T-cell (primary cell): ENCODE results near the gene NAA20. TPM values are rescaled to one million over a fixed set of nuclear protein-coding genes. Genes with fewer than 3 reads are reported as not detected.
A peak's percentile ranks its signal among the peaks of the same experiment; 100 is the strongest.

Experiments used
- ATAC-seq, 4 experiments: fragments of 200-7000 bp in 3 of 4; fragments of 150-1000 bp in 1 of 4; cut with Tn5 transposase; replicated peaks in 1 of 4; 1 replicate in 3 of 4; 2 replicates in 1 of 4; pipeline ENCODE4 v1.10.0; 2021; ENCODE audit warnings: moderate library complexity in 3 of 4, mild to moderate bottlenecking in 2 of 4, moderate number of reproducible peaks in 1 of 4
- CTCF ChIA-PET, 2 donors: fragments of 300-600 bp; sonication (Branson Sonifier 250); formaldehyde crosslinking; loops; one replicate each; lab custom pipeline; 2022; ENCODE audit warnings: antibody characterized with exemption in 2 of 2; lab: Charles Lee
- POLR2A ChIA-PET, 2 donors: fragments of 300-600 bp; sonication (Branson Sonifier 250); formaldehyde crosslinking; loops; one replicate each; lab custom pipeline; 2022; ENCODE audit warnings: antibody characterized with exemption in 2 of 2; lab: Charles Lee
- DNase-seq, 35 experiments: peaks; one replicate each; pipeline versions ENCODE4 v3.0.0 to v3.0.0-alpha.2; 2013 to 2023
- H3K27ac ChIP-seq: one replicate; pipeline ENCODE4 v1.5.1; 2013; ENCODE audit warnings: low read length
- H3K27me3 ChIP-seq, 2 experiments: replicated peaks in 1 of 2; 1 replicate in 1 of 2; 2 replicates in 1 of 2; pipeline versions ENCODE4 v1.6.1 to v1.7.0; 2013; ENCODE audit warnings: low read length in 1 of 2, mixed read lengths in 1 of 2; ENCODE audit not compliant: control insufficient read depth in 2 of 2, insufficient read depth in 2 of 2; ENCODE audit errors: extremely low read depth in 1 of 2
- H3K36me3 ChIP-seq, 2 donors: 1 replicate in 1 of 2; 2 replicates in 1 of 2; pipeline versions ENCODE4 v1.6.1 to v1.7.0; 2013; ENCODE audit warnings: low read length in 1 of 2; ENCODE audit not compliant: control insufficient read depth in 2 of 2, insufficient read depth in 1 of 2; ENCODE audit errors: extremely low read depth in 1 of 2
- H3K4me1 ChIP-seq, 2 experiments: 1 replicate in 1 of 2; 2 replicates in 1 of 2; pipeline versions ENCODE4 v1.6.1 to v1.7.0; 2013; ENCODE audit warnings: low read length in 2 of 2, mixed read lengths in 1 of 2; ENCODE audit not compliant: insufficient read depth in 2 of 2, control insufficient read depth in 1 of 2; ENCODE audit errors: extremely low read depth in 1 of 2
- H3K4me3 ChIP-seq, 2 donors: 1 replicate in 1 of 2; 2 replicates in 1 of 2; pipeline versions ENCODE4 v1.5.1 to v1.7.0; 2013; ENCODE audit warnings: mild to moderate bottlenecking in 2 of 2, low read length in 1 of 2, moderate library complexity in 1 of 2; ENCODE audit not compliant: control insufficient read depth in 1 of 2; ENCODE audit errors: extremely low read depth in 1 of 2
- H3K9me3 ChIP-seq: 2 replicates; pipeline ENCODE4 v1.7.0; 2013
- H3K27ac Mint-ChIP-seq, 2 donors: one replicate each; pipeline ENCODE4 v1.8.0; 2020 to 2021; ENCODE audit warnings: mild to moderate bottlenecking in 2 of 2, mixed read lengths in 2 of 2
- H3K27me3 Mint-ChIP-seq, 2 donors: one replicate each; pipeline ENCODE4 v1.8.0; 2021 to 2022; ENCODE audit warnings: mixed read lengths in 2 of 2
- H3K36me3 Mint-ChIP-seq: one replicate; pipeline ENCODE4 v1.8.0; 2021; ENCODE audit warnings: mixed read lengths
- H3K4me1 Mint-ChIP-seq, 3 donors: one replicate each; pipeline ENCODE4 v1.8.0; 2020 to 2022; ENCODE audit warnings: mixed read lengths in 3 of 3, mild to moderate bottlenecking in 1 of 3
- H3K4me3 Mint-ChIP-seq, 3 donors: one replicate each; pipeline ENCODE4 v1.8.0; 2020 to 2022; ENCODE audit warnings: mild to moderate bottlenecking in 3 of 3, mixed read lengths in 3 of 3, moderate library complexity in 3 of 3
- H3K9me3 Mint-ChIP-seq, 3 donors: one replicate each; pipeline ENCODE4 v1.8.0; 2020 to 2022; ENCODE audit warnings: mixed read lengths in 3 of 3
- WGBS: methylation state at CpG from one replicate; pipeline ENCODE4 v1.1.5; 2013; ENCODE audit warnings: missing lambda C conversion rate; ENCODE audit not compliant: insufficient coverage; 5-methylcytosine and 5-hydroxymethylcytosine counted together
- total RNA-seq, 35 experiments: library from RNA in 6 of 35; stranded (reverse) in 6 of 35; fragments of 120-200 nt in 1 of 35; gene quantifications; one replicate each; pipeline versions ENCODE4 v1.2.1 to v1.2.4 and lab custom pipeline; 2013 to 2026

NAA20 gene
- total RNA-seq (10 to 100 TPM; 21.7 to 35.6 (median 35.0) TPM), total RNA-seq (lab: John Stamatoyannopoulos, UW) (18.0 to 100 (median 27.1) reads per million in 29 experiments)
- 34.8 TPM for total RNA-seq (2013)

GRCh38 chr20:20017001-20017843 lies at the start of gene NAA20:
NAA20 (plus strand) TSS chr20:20017362; CDS start chr20:20017397, 35 bp downstream.
- H3K9me3 Mint-ChIP-seq: no peaks in the 10 kb centered on the region
- peak; percentile 97 to 99 (median 98) for ATAC-seq
- Histone ChIP-seq H3K4me1 (peaks cover 4 to 37% of the 10 kb centered on the region in 2 experiments), H3K9me3 (no peaks in the 10 kb centered on the region), H3K4me3 (peak within 1 kb of the TSS; percentile 68 to 72), H3K27ac (peak within 1 kb of the TSS; percentile 39), H3K36me3 (no peaks in the 10 kb centered on the region), H3K27me3 (no peaks in the 10 kb centered on the region)
- H3K4me1 Mint-ChIP-seq: peaks cover 60 to 63% (median 61%) of the 10 kb centered on the region in 3 donors
- peaks cover 3% of the 10 kb centered on the region for H3K36me3 Mint-ChIP-seq
- H3K4me3 Mint-ChIP-seq: peak within 1 kb of the TSS; percentile 86 to 90 (median 89)
- H3K27me3 Mint-ChIP-seq: no peaks in the 10 kb centered on the region
- POLR2A ChIA-PET: interaction anchor here in 1 of 2 donors (1.0 kb wide), 2 partner anchors 10 to 35 kb away, joined by 3 to 5 read pairs; partner anchors contain the start of genes CFAP61 and CRNKL1
- peak within 1 kb of the TSS; percentile 91 to 94 for H3K27ac Mint-ChIP-seq
- under 1% methylated on average over 81 of the region's 81 CpGs for WGBS
- CTCF ChIA-PET: interaction anchor here in 1 of 2 donors (1.1 to 1.9 kb wide), 3 partner anchors 34 to 1451 kb away, joined by 3 to 14 read pairs (median 5); partner anchors contain the start of genes CFAP61 and CRNKL1
- peak; percentile 75 to 93 (median 87) for DNase-seq

- Mint-ChIP-seq H3K36me3 (no peaks in the 10 kb centered on the region), H3K27ac (no peak overlapping the region), H3K4me1 (peaks cover 19 to 34% (median 28%) of the 10 kb centered on the region in 3 donors), H3K9me3 (no peaks in the 10 kb centered on the region), H3K27me3 (no peaks in the 10 kb centered on the region), H3K4me3 (no peak overlapping the region)
- ATAC-seq: no peak
- WGBS: no CpG with 5 or more reads among the region's 5 CpGs
- DNase-seq: no peak
- Histone ChIP-seq H3K36me3 (no peaks in the 10 kb centered on the region), H3K27ac (no peak overlapping the region), H3K27me3 (no peaks in the 10 kb centered on the region), H3K4me1 (peaks cover 4 to 17% of the 10 kb centered on the region in 2 experiments), H3K9me3 (no peaks in the 10 kb centered on the region), H3K4me3 (no peak overlapping the region)
- POLR2A ChIA-PET: no interaction called here
- CTCF ChIA-PET: no interaction called here
These were observed 49.7 kb upstream of the NAA20 start for GRCh38 chr20:19967445-19967844.

DNA sequence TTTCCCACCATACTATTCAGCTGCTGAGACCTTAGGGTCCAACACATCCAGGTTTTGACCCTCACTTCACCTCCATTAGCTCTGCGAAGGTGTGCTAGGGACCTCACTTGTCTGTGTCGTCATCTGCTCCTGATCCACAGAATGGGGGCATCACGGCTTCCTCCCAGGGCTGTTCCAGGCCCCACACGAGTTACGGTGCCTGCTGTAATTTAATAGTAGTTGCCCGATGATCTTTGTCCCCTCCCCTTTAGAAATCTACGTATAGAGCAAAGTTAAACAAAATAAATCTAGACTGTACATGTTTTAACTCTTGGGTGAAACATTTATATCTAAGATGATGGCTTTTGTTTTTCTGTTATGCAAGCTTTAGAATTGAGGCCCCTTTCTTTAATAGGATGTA lies 49.1 kb upstream of the NAA20 start:
- H3K27ac ChIP-seq: no peak overlapping the region
- CTCF ChIA-PET: no interaction called here

DNA sequence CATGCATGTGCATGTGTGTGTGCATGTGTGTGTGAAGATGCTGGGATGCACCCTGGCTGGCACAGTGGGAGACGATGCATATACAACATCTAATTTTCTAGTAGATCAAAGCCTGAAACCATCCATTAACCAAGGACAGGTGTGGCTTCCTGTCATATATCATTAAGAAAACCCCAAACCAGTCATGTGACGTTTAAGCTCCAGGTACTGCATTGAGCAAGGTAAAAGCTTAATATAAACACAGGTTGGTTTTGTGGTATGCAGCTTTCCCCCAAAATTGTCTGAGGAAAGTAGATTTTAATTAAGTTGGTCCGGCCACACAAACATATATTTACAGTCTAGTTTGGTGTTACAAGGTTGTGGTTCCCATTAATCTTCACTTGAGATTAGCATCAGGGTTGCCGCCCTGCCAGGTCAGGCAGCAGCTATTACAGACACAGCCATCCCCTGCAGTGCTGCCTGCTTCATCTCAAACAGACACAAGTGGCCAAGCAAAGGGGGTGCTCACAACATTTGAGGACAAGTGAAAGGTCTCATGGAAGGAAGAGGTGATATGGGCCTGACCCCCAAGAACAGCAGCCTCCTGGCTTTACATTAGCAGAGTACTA lies 48.6 kb upstream of the NAA20 start:
- DNase-seq (peak in 1 of 35 experiments; percentile 31), ATAC-seq (peak; percentile 34 to 77 (median 72))
- no peak overlapping the region for H3K4me3 Mint-ChIP-seq
- WGBS: no CpG with 5 or more reads among the region's 4 CpGs
- Histone ChIP-seq H3K4me1 (peaks cover 4 to 17% of the 10 kb centered on the region in 2 experiments), H3K27ac (no peak overlapping the region), H3K36me3 (no peaks in the 10 kb centered on the region), H3K27me3 (no peaks in the 10 kb centered on the region), H3K4me3 (no peak overlapping the region), H3K9me3 (no peaks in the 10 kb centered on the region)
- H3K27ac Mint-ChIP-seq: peak overlapping the region; percentile 56 to 78
- no peaks in the 10 kb centered on the region for H3K9me3 Mint-ChIP-seq
- ChIA-PET POLR2A (interaction anchor here in 1 of 2 donors (0.9 kb wide), 1 partner anchor 95 kb away, joined by 4 read pairs; no protein-coding TSS in a partner anchor), CTCF (no interaction called here)
- peaks cover 19 to 36% (median 28%) of the 10 kb centered on the region in 3 donors for H3K4me1 Mint-ChIP-seq
- H3K27me3 Mint-ChIP-seq: no peaks in the 10 kb centered on the region
- H3K36me3 Mint-ChIP-seq: no peaks in the 10 kb centered on the region

More for the DNA sequence above, 49.1 kb upstream of the NAA20 start:
- Histone ChIP-seq H3K27me3 (no peaks in the 10 kb centered on the region), H3K4me1 (peaks cover 4 to 17% of the 10 kb centered on the region in 2 experiments), H3K4me3 (no peak overlapping the region), H3K36me3 (no peaks in the 10 kb centered on the region), H3K9me3 (no peaks in the 10 kb centered on the region)
- Mint-ChIP-seq H3K27ac (peak overlapping the region; percentile 7 to 51), H3K36me3 (no peaks in the 10 kb centered on the region), H3K27me3 (no peaks in the 10 kb centered on the region), H3K4me1 (peaks cover 19 to 35% (median 28%) of the 10 kb centered on the region in 3 donors), H3K4me3 (no peak overlapping the region), H3K9me3 (no peaks in the 10 kb centered on the region)
- ATAC-seq (no peak), DNase-seq (no peak)
- 90% methylated on average over 5 of the region's 7 CpGs for WGBS
- POLR2A ChIA-PET: no interaction called here

DNA sequence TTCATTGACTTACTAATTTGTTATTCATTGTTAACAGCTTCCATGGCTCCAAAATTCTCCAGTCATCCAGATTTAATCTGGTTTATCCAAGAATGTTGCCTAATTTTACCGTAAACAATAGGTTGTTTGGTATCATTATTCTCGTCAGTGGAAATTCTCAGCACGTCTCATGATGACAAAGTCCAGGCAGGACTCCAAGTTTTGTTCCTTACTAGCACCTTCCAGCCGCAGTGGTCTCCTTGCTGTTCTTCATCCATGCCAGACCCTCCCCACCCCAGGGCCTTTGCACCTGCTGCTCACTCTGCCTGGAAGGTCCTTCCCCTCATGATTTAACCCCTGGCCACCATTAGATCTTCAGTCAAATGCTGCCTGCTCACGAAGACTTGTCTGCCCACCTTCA lies 48.1 kb upstream of the NAA20 start:
- Histone ChIP-seq H3K4me3 (no peak overlapping the region), H3K4me1 (peaks cover 4 to 19% of the 10 kb centered on the region in 2 experiments), H3K27me3 (no peaks in the 10 kb centered on the region), H3K36me3 (no peaks in the 10 kb centered on the region), H3K9me3 (no peaks in the 10 kb centered on the region), H3K27ac (no peak overlapping the region)
- no peak for DNase-seq
- Mint-ChIP-seq H3K36me3 (no peaks in the 10 kb centered on the region), H3K27me3 (no peaks in the 10 kb centered on the region), H3K4me3 (no peak overlapping the region), H3K9me3 (no peaks in the 10 kb centered on the region), H3K4me1 (peaks cover 19 to 41% (median 28%) of the 10 kb centered on the region in 3 donors), H3K27ac (peak overlapping the region in 1 of 2 donors; percentile 56)
- 95% methylated on average over 3 of the region's 5 CpGs for WGBS
- POLR2A ChIA-PET: interaction anchor here in 1 of 2 donors (0.9 kb wide), 1 partner anchor 96 kb away, joined by 4 read pairs; no protein-coding TSS in a partner anchor
- no peak for ATAC-seq
- CTCF ChIA-PET: no interaction called here
